Ovary (tissue), 9 donors: Measurements from ENCODE around the gene ACAN. TPM values are rescaled to one million over a fixed set of nuclear protein-coding genes. Genes with fewer than 3 reads are reported as not detected.

Experiments used
- polyA plus RNA-seq, 2 donors: library from polyadenylated mRNA; stranded (reverse); fragments of 200-250 nt in 1 of 2; fragments of 350-450 nt in 1 of 2; fragmentation: Illumina TruSeq in 1 of 2; extraction: RNeasy Lipid Tissue Mini Kit (QIAGEN cat#74804) in 1 of 2; gene quantifications; one replicate each; pipeline ENCODE4 v1.2.3, GENCODE V29; 2013 to 2014
- total RNA-seq, 7 donors: library from RNA; depleted of rRNA in 2 of 7; stranded (reverse); fragments of >200 nt in 2 of 7; fragmentation: NEBNext Ultra II Directional in 3 of 7; extraction: Animal tissue kit (Norgen Biotek cat#: 25700) in 3 of 7; gene quantifications; one replicate each; pipeline versions ENCODE4 v1.1.0 to v1.2.4, GENCODE V29; 2016 to 2023
- donor health status: DM: no; HTN: no; CAD: no; lungs with moderate emphysema.
- donor health status: DM: no; HTN: no; CAD: no.
- donor health status: Bipolar disorder and iron deficiency.
- donor health status: DM: yes; HTN: yes; CAD: no.
- donor health status: DM: no; HTN: no; CAD: no.
- donor health status: DM: yes; HTN: yes; CAD: no.

ACAN gene
- total and polyA plus RNA-seq, 9 donors = 0.11 to 5.1 (median 0.54) TPM; not detected in 1

Other genes starting within 250 kb of the ACAN start
- gene AEN, start 182.1 kb upstream of the ACAN start, total RNA-seq = 10 to 100 TPM; 11.3 to 27.1 (median 16.9) TPM
- 1 to 10 TPM; 6.9 to 8.0 TPM for gene AEN, start 182.1 kb upstream of the ACAN start, polyA plus RNA-seq
- gene ISG20, start 164.4 kb upstream of the ACAN start, total RNA-seq = 10 to 100 TPM in 6 of 7 donors, 1 to 10 TPM in 1; 7.2 to 58.6 (median 19.4) TPM
- 10 to 100 TPM in 1 of 2 donors, under 1 TPM in 1; 0.88 to 11.5 TPM for gene ISG20, start 164.4 kb upstream of the ACAN start, polyA plus RNA-seq
- gene HAPLN3, start 92.1 kb downstream of the ACAN start, total RNA-seq = 10 to 100 TPM in 1 of 7 donors, 1 to 10 TPM in 6; 3.3 to 10.0 (median 4.0) TPM
- 1 to 10 TPM; 2.7 to 3.4 TPM for gene HAPLN3, start 92.1 kb downstream of the ACAN start, polyA plus RNA-seq
- gene MFGE8, start 109.9 kb downstream of the ACAN start, total RNA-seq = 100 to 1,000 TPM; 196 to 383 (median 231) TPM
- gene MFGE8, start 109.9 kb downstream of the ACAN start, polyA plus RNA-seq = 100 to 1,000 TPM; 193 to 205 TPM